ENCODE results near the gene GPC2. TPM values are rescaled to one million over a fixed set of nuclear protein-coding genes. Genes with fewer than 3 reads are reported as not detected.
"Not testable (repeated sequence)": the region's sequence is repeated elsewhere in the genome, so short reads cannot be mapped to it uniquely, and the experiment has no call there.

The GPC2 gene
- total and polyA plus RNA-seq, 7 donors, result 0.16 to 0.77 (median 0.34) TPM

DNA sequence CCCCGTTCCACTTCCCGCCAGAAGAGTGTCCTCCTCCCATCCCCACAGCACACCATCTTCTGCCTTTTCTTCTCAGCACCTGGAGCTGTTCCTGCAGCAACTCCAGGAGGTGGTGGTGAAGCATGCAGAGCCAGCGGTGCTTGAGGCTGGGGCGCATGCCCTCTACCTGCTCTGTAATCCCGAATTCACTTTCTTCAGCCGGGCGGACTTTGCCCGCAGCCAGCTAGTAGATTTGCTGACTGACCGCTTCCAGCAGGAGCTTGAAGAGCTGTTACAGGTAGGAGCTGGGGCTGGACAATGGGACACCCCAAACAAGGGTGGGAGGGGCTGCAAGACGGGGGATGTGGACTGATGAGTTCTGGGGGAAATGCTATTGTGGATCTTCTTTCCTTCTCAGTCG is 23.5 kb upstream of the GPC2 start:
- H3K36me3 ChIP-seq (ENCODE audit: insufficient read depth in 1 of 2, low read depth in 1 of 2), result no peaks in the 10 kb centered on the region
- H3K9me3 ChIP-seq, result no peaks in the 10 kb centered on the region
- TF ChIP-seq, protein P1, sequence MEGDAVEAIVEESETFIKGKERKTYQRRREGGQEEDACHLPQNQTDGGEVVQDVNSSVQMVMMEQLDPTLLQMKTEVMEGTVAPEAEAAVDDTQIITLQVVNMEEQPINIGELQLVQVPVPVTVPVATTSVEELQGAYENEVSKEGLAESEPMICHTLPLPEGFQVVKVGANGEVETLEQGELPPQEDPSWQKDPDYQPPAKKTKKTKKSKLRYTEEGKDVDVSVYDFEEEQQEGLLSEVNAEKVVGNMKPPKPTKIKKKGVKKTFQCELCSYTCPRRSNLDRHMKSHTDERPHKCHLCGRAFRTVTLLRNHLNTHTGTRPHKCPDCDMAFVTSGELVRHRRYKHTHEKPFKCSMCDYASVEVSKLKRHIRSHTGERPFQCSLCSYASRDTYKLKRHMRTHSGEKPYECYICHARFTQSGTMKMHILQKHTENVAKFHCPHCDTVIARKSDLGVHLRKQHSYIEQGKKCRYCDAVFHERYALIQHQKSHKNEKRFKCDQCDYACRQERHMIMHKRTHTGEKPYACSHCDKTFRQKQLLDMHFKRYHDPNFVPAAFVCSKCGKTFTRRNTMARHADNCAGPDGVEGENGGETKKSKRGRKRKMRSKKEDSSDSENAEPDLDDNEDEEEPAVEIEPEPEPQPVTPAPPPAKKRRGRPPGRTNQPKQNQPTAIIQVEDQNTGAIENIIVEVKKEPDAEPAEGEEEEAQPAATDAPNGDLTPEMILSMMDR (IDR thresholded peaks at IDR 0.05), result no peak
- 83 to 87% (median 85%) methylated on average over 11 of the region's 11 CpGs for WGBS, 3 donors
- no peak for ATAC-seq
- H3K27me3 ChIP-seq (ENCODE audit: insufficient read depth in 3 of 3, low read length in 2 of 3), result peaks cover 0 to 2% (median 0%) of the 10 kb centered on the region in 3 donors
- H3K4me3 ChIP-seq, result no peak overlapping the region
- intact Hi-C loops (cut with DNase I), result no loop called here
- H3K4me1 ChIP-seq, result no peaks in the 10 kb centered on the region
- DNase-seq, result no peak
- no peak overlapping the region for H3K27ac ChIP-seq

DNA sequence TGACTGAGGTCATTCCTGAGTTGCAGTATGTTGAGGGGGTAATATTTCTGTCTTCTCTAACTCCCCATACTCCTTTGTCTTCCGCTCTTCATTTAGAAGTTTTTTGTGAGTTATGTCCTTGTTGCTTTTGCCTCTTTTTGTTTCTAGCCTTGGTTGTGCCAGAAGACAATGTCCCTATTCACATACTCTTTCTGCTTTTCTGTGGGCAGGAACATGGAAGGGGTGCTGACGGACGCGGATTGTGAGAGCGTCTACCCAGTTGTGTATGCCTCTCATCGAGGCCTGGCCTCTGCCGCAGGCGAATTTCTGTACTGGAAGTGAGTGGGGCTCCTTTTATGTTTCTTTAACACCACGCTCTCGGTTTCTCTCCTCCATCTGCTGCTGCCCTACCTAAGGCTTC is 21.1 kb upstream of the GPC2 start:
- intact Hi-C loops (cut with DNase I), result no loop called here
- WGBS, 3 donors, result 90 to 94% (median 92%) methylated on average over 10 of the region's 10 CpGs

DNA sequence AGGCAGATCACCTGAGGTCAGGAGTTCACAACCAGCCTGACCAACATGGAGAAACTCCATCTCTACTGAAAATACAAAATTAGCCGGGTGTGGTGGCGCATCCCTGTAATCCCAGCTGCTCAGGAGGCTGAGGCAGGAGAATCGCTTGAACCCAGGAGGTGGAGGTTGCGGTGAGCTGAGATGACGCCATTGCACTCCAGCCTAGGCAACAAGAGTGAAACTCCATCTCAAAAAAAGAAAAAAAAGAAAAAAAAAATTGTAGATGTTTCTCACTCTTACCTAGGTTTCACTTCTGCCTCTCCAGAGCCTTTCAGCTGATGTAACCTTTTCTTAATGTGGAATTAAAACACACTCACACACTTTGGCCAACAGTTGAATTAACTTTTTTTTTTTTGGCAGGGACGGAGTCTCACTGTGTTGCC is 18.7 kb upstream of the GPC2 start:
- H3K36me3 ChIP-seq (ENCODE audit: insufficient read depth in 1 of 2, low read depth in 1 of 2); DNase-seq; ATAC-seq; H3K27ac ChIP-seq; H3K9me3 ChIP-seq; intact Hi-C loops (cut with DNase I); H3K4me3 ChIP-seq; H3K27me3 ChIP-seq (ENCODE audit: insufficient read depth in 3 of 3, low read length in 2 of 3); H3K4me1 ChIP-seq: not testable (repeated sequence)
- 93 to 96% (median 94%) methylated on average over 6 of the region's 6 CpGs for WGBS, 3 donors

More for the DNA sequence above, 21.1 kb upstream of the GPC2 start:
- no peak for DNase-seq
- no peaks in the 10 kb centered on the region for H3K36me3 ChIP-seq (ENCODE audit: insufficient read depth in 1 of 2, low read depth in 1 of 2)
- no peak overlapping the region for H3K4me3 ChIP-seq
- TF ChIP-seq, protein P1 (IDR thresholded peaks at IDR 0.05), result no peak
- H3K27ac ChIP-seq, result no peak overlapping the region
- H3K9me3 ChIP-seq, result no peaks in the 10 kb centered on the region
- no peaks in the 10 kb centered on the region for H3K4me1 ChIP-seq
- ATAC-seq, result no peak
- H3K27me3 ChIP-seq (ENCODE audit: insufficient read depth in 3 of 3, low read length in 2 of 3), result peaks cover 0 to 4% (median 2%) of the 10 kb centered on the region in 3 donors

DNA sequence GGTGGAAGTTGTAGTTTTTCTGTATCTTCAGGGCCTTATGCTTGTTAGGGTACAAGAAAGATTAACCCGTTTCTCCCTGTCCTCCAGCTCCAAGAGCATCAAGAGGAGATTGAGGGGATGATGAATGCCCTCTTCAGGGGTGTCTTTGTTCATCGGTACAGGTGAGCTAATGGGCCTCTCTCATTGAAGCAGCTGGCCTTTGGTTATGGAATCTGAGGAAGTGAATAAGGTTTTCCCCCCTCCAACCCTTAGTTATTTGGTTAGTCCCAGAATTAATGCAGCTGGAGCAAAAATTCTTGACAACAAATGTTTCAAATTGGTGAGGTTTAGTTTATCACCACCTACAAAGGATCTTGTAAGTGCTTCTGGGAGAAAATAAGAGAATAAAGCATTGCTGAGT is 18.0 kb upstream of the GPC2 start:
- Histone ChIP-seq H3K36me3 (ENCODE audit: insufficient read depth in 1 of 2, low read depth in 1 of 2) (no peaks in the 10 kb centered on the region), H3K9me3 (no peaks in the 10 kb centered on the region), H3K4me3 (no peak overlapping the region), H3K27me3 (ENCODE audit: insufficient read depth in 3 of 3, low read length in 2 of 3) (peaks cover 0 to 4% (median 2%) of the 10 kb centered on the region in 3 donors), H3K4me1 (no peaks in the 10 kb centered on the region), H3K27ac (no peak overlapping the region)
- DNase-seq (no peak), ATAC-seq (no peak)
- 81 to 86% (median 82%) methylated on average over 2 of the region's 2 CpGs for WGBS, 3 donors
- intact Hi-C loops (cut with DNase I), result no loop called here
- TF ChIP-seq, protein P1 (IDR thresholded peaks at IDR 0.05), result no peak

DNA sequence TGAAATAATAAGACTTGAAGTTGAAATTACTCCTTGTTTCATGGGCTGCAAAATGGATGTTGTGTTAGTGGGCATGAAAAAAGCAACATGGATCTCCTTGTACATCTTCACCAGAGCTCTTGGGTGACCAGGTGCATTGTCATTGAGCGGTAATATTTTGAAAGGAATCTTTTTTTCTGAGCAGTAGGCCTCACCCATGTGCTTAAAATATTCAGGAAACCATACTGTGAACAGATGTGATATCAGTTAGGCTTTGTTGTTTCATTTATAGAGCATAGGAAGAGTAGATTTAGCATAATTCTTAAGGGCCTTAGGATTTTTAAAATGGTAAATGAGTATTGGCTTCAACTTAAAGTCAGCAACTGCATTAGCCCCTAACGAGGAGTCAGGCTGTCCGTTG is 15.8 kb upstream of the GPC2 start:
- no peak for ATAC-seq
- TF ChIP-seq, protein P1 (IDR thresholded peaks at IDR 0.05), result no peak

DNA sequence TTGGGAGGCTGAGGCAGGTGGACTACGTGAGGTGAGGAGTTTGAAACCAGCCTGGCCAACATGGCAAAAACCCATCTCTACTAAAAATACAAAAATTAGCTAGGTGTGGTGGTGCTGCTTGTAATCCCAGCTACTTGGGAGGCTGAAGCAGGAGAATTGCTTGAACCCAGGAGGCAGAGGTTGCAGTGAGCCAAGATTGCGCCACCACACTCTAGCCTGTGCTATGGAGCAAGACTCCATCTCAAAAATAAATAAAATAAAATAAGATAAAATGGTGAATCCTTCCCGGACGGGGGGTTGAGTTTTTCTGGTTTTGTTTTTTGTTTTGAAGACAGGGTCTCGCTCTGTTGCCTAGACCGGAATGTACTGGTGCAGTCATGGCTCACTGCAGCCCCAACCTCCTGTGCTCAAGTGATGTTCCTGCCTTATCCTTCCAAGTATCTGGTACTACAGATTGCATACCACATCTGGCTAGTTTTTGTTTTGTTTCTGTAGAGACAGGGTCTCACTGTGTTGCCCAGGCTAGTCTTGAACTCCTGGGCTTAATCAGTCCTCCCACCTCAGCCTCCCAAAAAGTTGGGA is 15.2 kb upstream of the GPC2 start:
- H3K36me3 ChIP-seq (ENCODE audit: insufficient read depth in 1 of 2, low read depth in 1 of 2); DNase-seq; H3K4me1 ChIP-seq; H3K9me3 ChIP-seq; H3K27me3 ChIP-seq (ENCODE audit: insufficient read depth in 3 of 3, low read length in 2 of 3); H3K27ac ChIP-seq; ATAC-seq; H3K4me3 ChIP-seq; intact Hi-C loops (cut with DNase I): not testable (repeated sequence)
- WGBS, 3 donors, result 93 to 95% (median 93%) methylated on average over 6 of the region's 6 CpGs

More for the DNA sequence above, 15.8 kb upstream of the GPC2 start:
- peaks cover 0 to 4% (median 0%) of the 10 kb centered on the region in 3 donors for H3K27me3 ChIP-seq (ENCODE audit: insufficient read depth in 3 of 3, low read length in 2 of 3)
- DNase-seq, result no peak
- H3K9me3 ChIP-seq, result no peaks in the 10 kb centered on the region
- H3K4me1 ChIP-seq, result no peaks in the 10 kb centered on the region
- intact Hi-C loops (cut with DNase I), result no loop called here
- H3K27ac ChIP-seq, result no peak overlapping the region
- no peaks in the 10 kb centered on the region for H3K36me3 ChIP-seq (ENCODE audit: insufficient read depth in 1 of 2, low read depth in 1 of 2)
- no peak overlapping the region for H3K4me3 ChIP-seq
- 69 to 88% (median 80%) methylated on average over 3 of the region's 3 CpGs for WGBS, 3 donors
